A549 (cell line): ENCODE data around the gene EHF. TPM values are rescaled to one million over a fixed set of nuclear protein-coding genes. Genes with fewer than 3 reads are reported as not detected.
"Not testable (repeated sequence)": the region's sequence is repeated elsewhere in the genome, so short reads cannot be mapped to it uniquely, and the experiment has no call there.

Experiments used
- ATAC-seq, 2 experiments: fragments of 200-7000 bp in 1 of 2; fragments of >200 bp in 1 of 2; cut with Nextera tagmentation in 1 of 2; cut with Tn5 transposase in 1 of 2; 3 replicates each; pipeline versions ENCODE4 v1.8.0 to v1.9.1; 2018 to 2020; ENCODE audit warnings: mild to moderate bottlenecking in 1 of 2, moderate library complexity in 1 of 2
- CTCF ChIA-PET: fragments of 300-600 bp; sonication (Branson Sonifier 250); formaldehyde crosslinking; extraction: SDS; loops from one replicate; lab custom pipeline; 2021; ENCODE audit warnings: antibody characterized with exemption, inconsistent platforms; lab: Yijun Ruan, JAX
- POLR2A ChIA-PET: fragments of 350-600 bp; formaldehyde crosslinking; extraction: SDS; loops from one replicate; lab custom pipeline; 2021; ENCODE audit warnings: antibody characterized with exemption, inconsistent platforms; lab: Yijun Ruan, JAX
- DNase-seq, 2 experiments: peaks; one replicate each; pipeline versions ENCODE4 v3.0.0 to v3.0.0-alpha.2; 2011 to 2016; ENCODE audit warnings: low read depth in 1 of 2, low spot score in 1 of 2
- FAIRE-seq: peaks from 2 replicates; lab custom pipeline; 2011; peaks lifted over from hg19 to GRCh38; lab: Jason Lieb, UNC
- H3K27ac ChIP-seq, 2 experiments: fragments of >200 bp; sonication (Bioruptor Twin); formaldehyde crosslinking; 3 replicates each; pipeline ENCODE4 v1.5.1; 2016 to 2017
- H3K4me1 ChIP-seq: fragments of >200 bp; sonication (Bioruptor Twin); formaldehyde crosslinking; 3 replicates; pipeline ENCODE4 v1.6.1; 2016
- H3K4me2 ChIP-seq: fragments of >200 bp; sonication (Bioruptor Twin); formaldehyde crosslinking; 3 replicates; pipeline ENCODE4 v1.6.1; 2016
- H3K4me3 ChIP-seq: fragments of >200 bp; sonication (Bioruptor Twin); formaldehyde crosslinking; 3 replicates; pipeline ENCODE4 v1.5.1; 2016
- H3K9me3 ChIP-seq: fragments of >200 bp; sonication (Bioruptor Twin); formaldehyde crosslinking; 3 replicates; pipeline ENCODE4 v1.6.1; 2016
- BHLHE40 ChIP-seq: IDR thresholded peaks from 2 replicates; pipeline ENCODE4 v1.6.1; 2012; ENCODE audit warnings: low read depth, low read length, inconsistent platforms
- CHD2 ChIP-seq: fragments of 150-350 bp; IDR thresholded peaks from 2 replicates; pipeline ENCODE4 v1.6.1; 2014; ENCODE audit warnings: low read length; ENCODE audit not compliant: partially characterized antibody
- CTCF ChIP-seq: fragments of >200 bp; sonication (Bioruptor Twin); formaldehyde crosslinking; IDR thresholded peaks from 3 replicates; pipeline ENCODE4 v1.5.1; 2016
- GATA3 ChIP-seq: IDR thresholded peaks from 2 replicates; pipeline ENCODE4 v1.6.1; 2012; ENCODE audit warnings: borderline replicate concordance
- HOXA7 ChIP-seq: fragments of 250-450 bp; sonication (Bioruptor Pico); IDR thresholded peaks from 2 replicates; pipeline ENCODE4 v1.5.0; 2020; ENCODE audit warnings: mild to moderate bottlenecking, moderate library complexity
- HOXB5 ChIP-seq: fragments of 250-450 bp; sonication (Bioruptor Pico); IDR thresholded peaks from 2 replicates; pipeline ENCODE4 v1.5.0; 2020; ENCODE audit warnings: mild to moderate bottlenecking, moderate library complexity
- JUNB ChIP-seq: fragments of >200 bp; sonication (Bioruptor Twin); formaldehyde crosslinking; IDR thresholded peaks from 2 replicates; pipeline ENCODE4 v1.6.1; 2016
- MAFK ChIP-seq: fragments of 450-650 bp; IDR thresholded peaks from 2 replicates; pipeline ENCODE4 v1.6.1; 2014; ENCODE audit not compliant: partially characterized antibody
- MAZ ChIP-seq: fragments of 150-350 bp; IDR thresholded peaks from 2 replicates; pipeline ENCODE4 v1.6.1; 2014; ENCODE audit warnings: antibody characterized with exemption, low read depth, low read length, borderline replicate concordance
- MYC ChIP-seq: IDR thresholded peaks from 2 replicates; pipeline ENCODE4 v1.6.1; 2012; ENCODE audit warnings: mild to moderate bottlenecking, inconsistent platforms, low read length, improper control_type of control experiment, borderline replicate concordance
- NR3C1 ChIP-seq: fragments of >200 bp; sonication (Bioruptor Twin); formaldehyde crosslinking; IDR thresholded peaks from 3 replicates; pipeline ENCODE4 v1.6.1; 2017
- RFX5 ChIP-seq: fragments of 450-650 bp; IDR thresholded peaks from 2 replicates; pipeline ENCODE4 v1.7.1; 2014; ENCODE audit warnings: antibody characterized with exemption, mild to moderate bottlenecking, moderate library complexity
- RNF2 ChIP-seq: fragments of 200-600 bp; sonication (generic); IDR thresholded peaks from 2 replicates; pipeline ENCODE4 v1.6.1; 2016; ENCODE audit warnings: low read depth, mild to moderate bottlenecking, antibody characterized with exemption, moderate library complexity, borderline replicate concordance
- SMC3 ChIP-seq: fragments of >200 bp; sonication (Bioruptor Twin); formaldehyde crosslinking; IDR thresholded peaks from 3 replicates; pipeline ENCODE4 v1.6.1; 2018; ENCODE audit warnings: inconsistent platforms
- TFCP2L1 ChIP-seq: fragments of 250-450 bp; sonication (Bioruptor Pico); IDR thresholded peaks from 2 replicates; pipeline ENCODE4 v1.5.0; 2021; ENCODE audit warnings: mild to moderate bottlenecking
- TP53 ChIP-seq: fragments of 250-450 bp; sonication (Bioruptor Pico); IDR thresholded peaks from 2 replicates; pipeline ENCODE4 v1.5.0; 2021; ENCODE audit warnings: mild to moderate bottlenecking, moderate library complexity
- WGBS: methylation state at CpG from one replicate; pipeline ENCODE4 v1.1.6; 2017; ENCODE audit errors: missing lambda C conversion rate; 5-methylcytosine and 5-hydroxymethylcytosine counted together
- polyA plus RNA-seq, 4 experiments: library from polyadenylated mRNA; depleted of rRNA in 3 of 4; stranded (reverse); fragments of >200 nt; fragmentation: RNase III in 1 of 4; extraction: RNeasy Plus Mini Kit Qiagen cat#74134 plus additional on column Dnase treatment in 1 of 4; gene quantifications; 2 replicates in 3 of 4; 3 replicates in 1 of 4; pipeline ENCODE4 v1.2.3, GENCODE V29; 2011 to 2017
- TF ChIP-seq, protein P1 (sequence below): fragments of 200-600 bp; sonication (generic); IDR thresholded peaks from 2 replicates; pipeline ENCODE4 v1.6.1; 2016; ENCODE audit warnings: antibody characterized with exemption, mild to moderate bottlenecking, moderate library complexity
- TF ChIP-seq, protein P2 (sequence below): fragments of 450-650 bp; IDR thresholded peaks from 2 replicates; pipeline ENCODE4 v1.6.1; 2014; ENCODE audit warnings: antibody characterized with exemption

Gene EHF
- polyA plus RNA-seq, 2 of the 4 experiments (the other 2 are of a cell fraction): 5.4 to 7.8 TPM

DNA sequence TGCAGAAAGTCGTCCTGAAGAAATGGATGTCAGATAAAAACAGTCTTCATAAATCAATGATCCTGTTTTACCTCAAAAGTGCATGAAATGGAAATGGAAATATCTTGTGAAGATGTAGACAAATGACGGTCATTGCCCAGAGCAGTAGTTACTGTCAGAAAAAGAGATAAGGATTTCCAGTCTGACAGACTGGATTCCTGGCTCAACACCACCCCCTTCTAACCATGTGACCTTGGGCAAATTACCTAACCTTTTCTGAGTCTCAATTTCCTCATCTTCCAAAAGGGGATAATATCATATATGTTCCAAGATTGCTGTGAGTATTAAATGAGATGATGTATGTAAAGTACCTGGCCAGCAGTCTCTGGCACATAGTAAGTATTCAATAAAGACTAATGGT is 32.9 kb upstream of the EHF start:
- H3K4me3 ChIP-seq: no peak overlapping the region
- CTCF ChIA-PET: interaction anchor here (1.1 to 5.5 kb wide), 12 partner anchors 14 to 806 kb away, joined by 3 to 142 read pairs (median 20); no protein-coding TSS in a partner anchor
- H3K9me3 ChIP-seq: peaks cover 14% of the 10 kb centered on the region
- WGBS: 96% methylated on average over 2 of the region's 2 CpGs
- TF ChIP-seq BHLHE40: no peak
- no peak for TF ChIP-seq MAZ
- TF ChIP-seq MAFK: no peak
- TF ChIP-seq NR3C1: no peak
- no peak for TF ChIP-seq CTCF
- TF ChIP-seq GATA3: no peak
- TF ChIP-seq RNF2: no peak
- TF ChIP-seq, protein P1, sequence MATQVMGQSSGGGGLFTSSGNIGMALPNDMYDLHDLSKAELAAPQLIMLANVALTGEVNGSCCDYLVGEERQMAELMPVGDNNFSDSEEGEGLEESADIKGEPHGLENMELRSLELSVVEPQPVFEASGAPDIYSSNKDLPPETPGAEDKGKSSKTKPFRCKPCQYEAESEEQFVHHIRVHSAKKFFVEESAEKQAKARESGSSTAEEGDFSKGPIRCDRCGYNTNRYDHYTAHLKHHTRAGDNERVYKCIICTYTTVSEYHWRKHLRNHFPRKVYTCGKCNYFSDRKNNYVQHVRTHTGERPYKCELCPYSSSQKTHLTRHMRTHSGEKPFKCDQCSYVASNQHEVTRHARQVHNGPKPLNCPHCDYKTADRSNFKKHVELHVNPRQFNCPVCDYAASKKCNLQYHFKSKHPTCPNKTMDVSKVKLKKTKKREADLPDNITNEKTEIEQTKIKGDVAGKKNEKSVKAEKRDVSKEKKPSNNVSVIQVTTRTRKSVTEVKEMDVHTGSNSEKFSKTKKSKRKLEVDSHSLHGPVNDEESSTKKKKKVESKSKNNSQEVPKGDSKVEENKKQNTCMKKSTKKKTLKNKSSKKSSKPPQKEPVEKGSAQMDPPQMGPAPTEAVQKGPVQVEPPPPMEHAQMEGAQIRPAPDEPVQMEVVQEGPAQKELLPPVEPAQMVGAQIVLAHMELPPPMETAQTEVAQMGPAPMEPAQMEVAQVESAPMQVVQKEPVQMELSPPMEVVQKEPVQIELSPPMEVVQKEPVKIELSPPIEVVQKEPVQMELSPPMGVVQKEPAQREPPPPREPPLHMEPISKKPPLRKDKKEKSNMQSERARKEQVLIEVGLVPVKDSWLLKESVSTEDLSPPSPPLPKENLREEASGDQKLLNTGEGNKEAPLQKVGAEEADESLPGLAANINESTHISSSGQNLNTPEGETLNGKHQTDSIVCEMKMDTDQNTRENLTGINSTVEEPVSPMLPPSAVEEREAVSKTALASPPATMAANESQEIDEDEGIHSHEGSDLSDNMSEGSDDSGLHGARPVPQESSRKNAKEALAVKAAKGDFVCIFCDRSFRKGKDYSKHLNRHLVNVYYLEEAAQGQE: no peak
- no peak for TF ChIP-seq RFX5
- TF ChIP-seq, protein P2, sequence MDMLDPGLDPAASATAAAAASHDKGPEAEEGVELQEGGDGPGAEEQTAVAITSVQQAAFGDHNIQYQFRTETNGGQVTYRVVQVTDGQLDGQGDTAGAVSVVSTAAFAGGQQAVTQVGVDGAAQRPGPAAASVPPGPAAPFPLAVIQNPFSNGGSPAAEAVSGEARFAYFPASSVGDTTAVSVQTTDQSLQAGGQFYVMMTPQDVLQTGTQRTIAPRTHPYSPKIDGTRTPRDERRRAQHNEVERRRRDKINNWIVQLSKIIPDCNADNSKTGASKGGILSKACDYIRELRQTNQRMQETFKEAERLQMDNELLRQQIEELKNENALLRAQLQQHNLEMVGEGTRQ: no peak
- no peak for TF ChIP-seq JUNB
- TF ChIP-seq CHD2: no peak
- no peak for TF ChIP-seq SMC3
- TF ChIP-seq, all 56 proteins: peak for 0
- Histone ChIP-seq H3K4me1 (peaks cover 32% of the 10 kb centered on the region), H3K4me2 (no peak overlapping the region), H3K27ac (peak overlapping the region; percentile 84 to 91)
- FAIRE-seq: no peak
- no peak for DNase-seq
- POLR2A ChIA-PET: interaction anchor here (2.6 kb wide), 1 partner anchor 67 kb away, joined by 22 read pairs; no protein-coding TSS in a partner anchor
- no peak for ATAC-seq

GRCh38 chr11:34588701-34589100 is 32.2 kb upstream of the EHF start:
- no peak for FAIRE-seq
- Histone ChIP-seq H3K27ac (peak overlapping the region; percentile 84 to 91), H3K4me3 (no peak overlapping the region), H3K4me1 (peaks cover 32% of the 10 kb centered on the region), H3K4me2 (no peak overlapping the region), H3K9me3 (peaks cover 17% of the 10 kb centered on the region)
- ATAC-seq: no peak
- CTCF ChIA-PET: interaction anchor here (0.9 to 5.5 kb wide), 4 partner anchors 22 to 302 kb away, joined by 3 to 142 read pairs (median 33); no protein-coding TSS in a partner anchor
- TF ChIP-seq MYC: no peak
- no peak for TF ChIP-seq HOXB5 (CRISPR knock-in tag)
- no peak for TF ChIP-seq HOXA7 (CRISPR knock-in tag)
- no peak for TF ChIP-seq TP53 (CRISPR knock-in tag)
- no peak for TF ChIP-seq TFCP2L1 (CRISPR knock-in tag)
- 92% methylated on average over 4 of the region's 4 CpGs for WGBS
- POLR2A ChIA-PET: no interaction called here
- no peak for DNase-seq

- FAIRE-seq, ATAC-seq, H3K4me2 ChIP-seq, DNase-seq, H3K4me3 ChIP-seq: not testable (repeated sequence)
- H3K27ac ChIP-seq: peak overlapping the region; percentile 84 to 91
- H3K4me1 ChIP-seq: peaks cover 32% of the 10 kb centered on the region
- ChIA-PET CTCF (interaction anchor here (0.9 to 4.4 kb wide), 3 partner anchors 21 to 292 kb away, joined by 3 to 63 read pairs (median 3); no protein-coding TSS in a partner anchor), POLR2A (interaction anchor here (0.7 kb wide), 1 partner anchor 64 kb away, joined by 3 read pairs; no protein-coding TSS in a partner anchor)
- peaks cover 22% of the 10 kb centered on the region for H3K9me3 ChIP-seq
- 94% methylated on average over 7 of the region's 7 CpGs for WGBS
Measured at GRCh38 chr11:34589177-34589576, 31.7 kb upstream of the EHF start.
